Measurements from ENCODE around the gene TNFRSF1B. TPM values are rescaled to one million over a fixed set of nuclear protein-coding genes. Genes with fewer than 3 reads are reported as not detected.
A peak's percentile ranks its signal among the peaks of the same experiment; 100 is the strongest.

The TNFRSF1B gene
- total RNA-seq, 1 donor from 2014 or later = 14.8 TPM

- DNase-seq (ENCODE audit: low read depth in 2 of 2) = no peak
Measured at GRCh38 chr1:12174924-12175810, 8.4 kb downstream of the TNFRSF1B start.

DNA sequence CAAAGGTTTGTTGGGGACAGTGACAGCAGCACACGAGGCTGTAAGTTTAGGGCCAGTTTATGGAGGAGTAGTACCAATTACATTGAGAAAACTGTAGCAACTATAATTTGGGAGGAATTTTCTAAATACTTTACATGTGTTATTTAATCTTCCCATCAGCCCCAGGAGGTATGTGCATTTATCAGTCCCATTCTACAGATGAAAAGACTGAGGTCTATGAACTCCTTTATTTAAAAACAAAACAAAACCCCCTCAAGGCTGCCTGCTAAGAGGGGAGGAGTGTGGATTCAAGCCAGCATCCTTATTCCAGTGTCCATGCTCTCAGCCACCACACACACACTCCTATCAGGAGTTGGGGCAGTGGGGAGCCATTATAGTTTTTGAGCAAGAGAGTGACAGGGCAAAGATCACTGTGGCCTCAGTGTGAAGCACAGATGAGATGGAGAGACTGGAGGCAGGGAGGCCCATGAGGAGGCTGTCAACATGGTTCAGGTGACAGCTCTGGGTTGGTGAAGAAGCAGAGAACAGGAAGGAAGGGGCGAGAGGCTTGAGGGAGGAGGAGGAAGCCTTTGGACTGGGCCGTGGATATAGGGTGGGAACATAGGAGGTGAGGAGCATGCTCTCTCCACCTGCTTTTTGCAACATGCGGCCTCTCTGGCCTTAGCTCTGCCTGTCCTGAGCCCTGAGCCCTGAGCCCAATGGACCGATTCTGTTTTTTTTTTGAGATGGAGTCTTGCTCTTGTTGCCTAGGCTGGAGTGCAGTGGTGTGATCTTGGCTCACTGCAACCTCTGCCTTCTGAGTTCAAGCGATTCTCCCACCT, 9.7 kb downstream of the TNFRSF1B start:
- no peak for DNase-seq (ENCODE audit: low read depth in 2 of 2)

DNA sequence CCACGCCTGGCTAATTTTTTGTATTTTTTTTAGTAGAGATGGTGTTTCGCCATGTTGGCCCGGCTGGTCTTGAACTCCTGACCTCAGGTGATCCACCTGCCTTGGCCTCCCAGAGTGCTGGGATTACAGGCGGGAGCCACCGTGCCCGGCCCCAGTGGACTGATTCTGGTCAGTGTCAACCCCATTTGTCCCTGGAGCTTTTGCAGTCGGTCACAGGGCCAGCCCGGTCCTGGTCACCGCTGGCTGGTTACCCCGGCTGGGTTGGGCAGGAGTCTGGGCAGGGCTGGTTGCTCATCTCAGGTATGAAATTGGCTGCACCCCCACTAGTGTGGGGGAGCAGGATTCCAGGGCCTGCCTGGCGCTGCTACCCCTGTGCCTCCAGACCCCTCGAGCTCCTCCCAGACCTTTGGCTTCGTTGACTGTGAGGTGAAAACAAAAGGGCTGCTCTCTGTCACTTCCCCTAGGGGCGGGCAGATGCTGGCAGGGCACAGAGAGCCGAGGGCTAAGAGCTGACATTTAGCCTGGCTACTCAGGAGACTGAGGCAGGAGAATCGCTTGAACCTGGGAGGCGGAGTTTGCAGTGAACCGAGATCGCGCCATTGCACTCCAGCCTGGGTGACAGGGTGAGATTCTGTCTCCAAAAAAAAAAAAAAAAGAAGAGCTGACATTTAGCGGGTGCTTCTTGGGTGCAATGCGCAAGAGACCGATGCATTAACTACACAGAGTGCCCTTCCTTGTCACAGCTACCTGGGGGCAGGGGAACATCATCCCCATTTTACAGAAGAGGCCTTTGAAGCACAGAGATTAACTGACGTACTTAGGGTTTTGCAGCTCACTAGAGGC, 10.6 kb downstream of the TNFRSF1B start:
- DNase-seq (ENCODE audit: low read depth in 2 of 2) = no peak

GRCh38 chr1:12177999-12178441, 11.2 kb downstream of the TNFRSF1B start:
- DNase-seq (ENCODE audit: low read depth in 2 of 2) = peak; percentile 79 to 92

DNA sequence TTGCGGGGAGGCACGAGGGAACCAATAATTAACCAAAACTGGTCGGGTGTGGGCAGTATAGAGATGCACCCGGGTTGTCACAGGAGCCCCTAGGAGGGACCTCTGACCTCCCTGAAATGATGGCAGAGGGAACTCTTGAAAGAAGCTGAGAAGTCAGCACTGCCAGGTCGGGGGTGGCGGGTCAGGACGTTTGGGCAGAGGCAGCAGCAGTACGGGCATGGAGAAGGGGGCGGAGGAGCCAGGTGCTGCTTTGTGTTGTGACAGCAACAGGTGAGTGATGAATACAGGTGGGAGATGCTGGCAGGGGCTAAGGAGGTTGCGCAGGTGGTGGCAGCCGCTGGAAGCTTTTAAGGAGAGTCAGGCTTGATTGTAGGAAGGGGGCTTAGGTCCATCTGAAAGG, 11.7 kb downstream of the TNFRSF1B start:
- DNase-seq (ENCODE audit: low read depth in 2 of 2) = no peak

DNA sequence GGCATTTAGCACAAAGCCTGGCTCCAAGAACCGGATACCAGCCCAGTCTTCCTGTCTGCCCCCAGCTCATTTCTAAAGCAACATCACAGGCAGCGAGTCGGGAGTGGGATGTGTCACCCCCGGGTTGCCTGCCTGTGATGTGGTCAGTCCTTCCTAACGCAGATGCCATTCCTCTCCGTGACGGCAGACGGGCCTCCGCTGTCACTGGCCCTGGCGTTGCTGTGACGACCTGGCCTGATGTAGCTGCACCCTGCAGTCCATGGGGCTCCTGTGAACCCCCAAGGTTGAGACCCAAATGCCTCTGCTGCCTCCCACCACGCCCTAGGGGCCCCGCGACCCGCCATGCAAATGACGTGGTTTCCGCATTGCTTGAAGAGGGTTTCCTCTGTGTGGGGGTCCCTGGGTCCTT, 12.3 kb downstream of the TNFRSF1B start:
- DNase-seq (ENCODE audit: low read depth in 2 of 2) = peak; percentile 51 to 89

GRCh38 chr1:12179676-12180075, 12.9 kb downstream of the TNFRSF1B start:
- no peak for DNase-seq (ENCODE audit: low read depth in 2 of 2)

DNA sequence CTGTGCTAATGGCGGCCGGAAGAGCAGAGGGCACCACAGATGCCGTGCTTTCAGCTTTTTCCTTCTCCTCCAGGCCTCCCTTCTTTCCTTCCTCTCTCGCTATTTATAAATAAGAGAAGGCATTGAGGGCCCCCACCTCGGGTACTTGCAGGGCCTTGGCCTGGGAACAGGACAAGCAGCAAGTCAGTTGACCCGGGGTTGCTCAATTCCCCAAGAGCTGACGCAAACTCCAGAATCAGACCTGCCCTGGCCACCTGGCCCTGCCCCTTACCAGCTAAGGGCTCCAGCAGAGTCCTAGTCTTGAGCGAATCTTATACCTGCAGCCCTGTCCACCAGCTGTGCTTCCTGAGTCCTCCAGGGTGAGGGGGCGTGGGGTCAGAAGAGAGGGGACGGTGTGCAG, 13.5 kb downstream of the TNFRSF1B start:
- no peak for DNase-seq (ENCODE audit: low read depth in 2 of 2)

GRCh38 chr1:12180903-12181302, 14.1 kb downstream of the TNFRSF1B start:
- no peak for DNase-seq (ENCODE audit: low read depth in 2 of 2)

DNA sequence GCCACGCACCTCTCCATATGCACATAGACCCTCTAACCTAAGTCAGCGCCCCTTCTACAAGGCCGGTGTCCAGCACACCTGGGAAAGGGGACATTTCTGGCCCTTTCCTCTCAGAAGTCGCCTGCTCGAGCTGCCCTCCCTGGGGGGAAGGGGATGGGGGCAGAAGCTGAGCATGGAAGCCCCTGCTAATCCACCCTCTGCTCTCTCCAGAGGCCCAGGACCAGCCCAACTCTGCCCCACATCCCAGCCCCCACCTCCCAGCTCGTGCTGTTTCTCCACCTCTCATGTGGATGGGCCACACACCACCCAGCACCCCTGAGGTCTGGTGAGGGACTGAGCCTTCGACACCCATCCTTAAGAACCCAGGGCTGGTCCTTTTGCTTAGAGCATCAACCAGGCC, 14.8 kb downstream of the TNFRSF1B start:
- DNase-seq (ENCODE audit: low read depth in 2 of 2) = no peak

GRCh38 chr1:12182410-12182984, 15.7 kb downstream of the TNFRSF1B start:
- DNase-seq (ENCODE audit: low read depth in 2 of 2) = no peak

DNA sequence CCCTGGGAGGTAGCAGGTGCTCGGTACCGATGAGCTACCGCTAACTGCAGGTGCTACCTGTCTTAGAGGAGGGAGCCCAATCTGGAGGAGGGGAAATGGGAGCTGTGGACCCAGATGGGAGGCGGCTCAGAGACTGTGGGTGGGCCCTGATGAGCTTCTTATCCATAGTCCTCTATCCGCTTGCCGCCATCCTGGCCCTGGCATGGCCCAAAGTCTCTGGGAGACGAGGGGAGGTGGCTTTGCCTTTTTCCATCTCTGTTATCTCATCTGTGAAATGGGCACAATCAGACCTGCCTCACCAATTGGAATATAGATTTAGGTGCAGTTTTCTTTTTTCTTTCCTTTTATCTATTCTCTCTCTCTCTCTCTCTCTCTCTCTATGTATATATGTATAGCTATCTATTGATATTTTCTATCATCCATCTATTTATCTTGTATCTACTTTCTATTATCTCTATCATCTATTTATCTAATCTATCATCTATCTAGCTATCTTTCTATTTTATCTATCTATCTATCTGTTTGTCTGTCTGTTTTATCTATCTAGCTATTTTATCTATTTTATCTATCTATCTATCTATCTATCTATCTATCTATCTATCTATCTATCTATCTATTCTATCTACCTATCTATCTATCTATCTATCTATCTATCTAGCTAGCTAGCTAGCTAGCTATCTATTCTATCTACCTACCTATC, 16.5 kb downstream of the TNFRSF1B start:
- DNase-seq (ENCODE audit: low read depth in 2 of 2) = no peak

DNA sequence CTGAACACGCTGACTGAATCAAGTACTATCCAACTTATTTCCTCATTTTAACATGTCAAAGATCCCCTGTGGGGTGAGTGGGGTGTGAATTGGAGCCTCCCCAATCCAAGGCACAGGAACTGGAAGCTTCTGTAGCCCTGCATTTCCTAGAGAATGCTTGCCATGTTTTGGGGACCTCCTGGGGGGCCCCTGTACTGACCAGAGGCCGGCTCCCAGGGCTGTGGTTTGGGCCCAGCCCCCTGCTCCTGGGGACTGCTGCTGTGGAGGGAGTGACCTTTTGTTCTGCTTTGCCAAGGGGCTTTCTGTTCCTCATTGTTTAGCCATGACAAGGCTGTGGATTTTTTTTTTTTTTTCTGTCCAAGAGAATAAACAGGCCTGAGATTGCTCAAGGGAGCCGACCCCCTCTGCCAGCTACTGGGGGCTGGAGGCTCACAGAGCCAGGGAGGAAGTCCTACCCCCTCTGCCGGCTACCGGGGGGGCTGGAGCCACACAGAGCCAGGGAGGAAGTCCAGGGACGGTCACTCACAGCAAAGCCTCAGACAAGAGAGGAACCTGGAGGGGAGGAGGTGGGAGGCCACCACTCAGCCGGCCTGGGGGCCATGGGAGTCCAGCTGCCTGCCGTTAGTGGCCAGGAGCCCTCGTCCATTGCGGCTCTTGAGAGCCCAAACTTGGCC, 17.4 kb downstream of the TNFRSF1B start:
- peak in 1 of 2 donors; percentile 87 for DNase-seq (ENCODE audit: low read depth in 2 of 2)

DNA sequence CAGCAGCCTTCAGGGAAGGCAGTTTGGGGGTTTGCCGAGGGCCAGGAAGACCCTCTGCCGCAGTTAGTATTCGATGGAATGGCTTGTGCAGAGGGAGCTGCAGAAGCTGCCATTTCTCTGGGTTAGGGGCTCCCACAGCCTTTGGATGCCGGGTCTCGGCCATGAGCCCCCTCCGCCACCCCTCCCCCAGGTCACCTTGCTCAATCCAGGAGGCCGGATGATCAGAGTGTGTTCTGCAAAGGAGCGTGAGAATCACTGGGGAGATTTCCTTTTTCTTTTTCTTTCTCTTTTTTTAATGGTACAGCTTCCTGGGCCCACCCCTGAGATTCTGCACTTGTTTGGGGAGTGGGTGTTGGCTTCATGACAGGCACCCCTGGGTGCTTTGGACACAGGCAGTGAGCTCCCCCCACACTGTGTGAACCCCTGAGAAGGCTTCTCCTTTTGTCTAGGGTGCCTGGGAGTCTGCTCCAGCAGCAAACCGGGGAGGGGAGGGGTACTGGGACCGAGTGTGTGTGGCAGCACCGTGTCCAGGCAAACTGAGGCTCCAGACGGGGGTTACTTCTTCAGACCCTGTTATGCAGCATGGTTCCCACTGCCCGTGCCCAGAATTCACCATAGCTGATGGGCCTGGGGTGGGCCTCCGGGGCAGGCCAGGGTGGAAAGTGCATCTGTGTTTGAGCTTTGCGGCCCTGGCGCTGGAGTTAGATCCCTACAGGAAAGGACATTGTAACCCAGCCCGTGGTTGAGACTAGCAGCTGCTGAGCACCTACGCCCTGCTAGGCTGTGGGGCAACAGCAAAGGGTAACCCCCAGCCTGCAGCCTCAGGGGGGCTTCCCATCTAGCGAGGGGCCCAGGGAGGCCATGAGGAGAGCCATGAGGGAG, 18.5 kb downstream of the TNFRSF1B start:
- no peak for DNase-seq (ENCODE audit: low read depth in 2 of 2)

- no peak for DNase-seq (ENCODE audit: low read depth in 2 of 2)
Measured at GRCh38 chr1:12185918-12186678, 19.3 kb downstream of the TNFRSF1B start.

- DNase-seq (ENCODE audit: low read depth in 2 of 2) = no peak
Measured at GRCh38 chr1:12186679-12186985, 19.8 kb downstream of the TNFRSF1B start.

- DNase-seq (ENCODE audit: low read depth in 2 of 2) = no peak
Measured at GRCh38 chr1:12188115-12188514, 21.3 kb downstream of the TNFRSF1B start.

DNA sequence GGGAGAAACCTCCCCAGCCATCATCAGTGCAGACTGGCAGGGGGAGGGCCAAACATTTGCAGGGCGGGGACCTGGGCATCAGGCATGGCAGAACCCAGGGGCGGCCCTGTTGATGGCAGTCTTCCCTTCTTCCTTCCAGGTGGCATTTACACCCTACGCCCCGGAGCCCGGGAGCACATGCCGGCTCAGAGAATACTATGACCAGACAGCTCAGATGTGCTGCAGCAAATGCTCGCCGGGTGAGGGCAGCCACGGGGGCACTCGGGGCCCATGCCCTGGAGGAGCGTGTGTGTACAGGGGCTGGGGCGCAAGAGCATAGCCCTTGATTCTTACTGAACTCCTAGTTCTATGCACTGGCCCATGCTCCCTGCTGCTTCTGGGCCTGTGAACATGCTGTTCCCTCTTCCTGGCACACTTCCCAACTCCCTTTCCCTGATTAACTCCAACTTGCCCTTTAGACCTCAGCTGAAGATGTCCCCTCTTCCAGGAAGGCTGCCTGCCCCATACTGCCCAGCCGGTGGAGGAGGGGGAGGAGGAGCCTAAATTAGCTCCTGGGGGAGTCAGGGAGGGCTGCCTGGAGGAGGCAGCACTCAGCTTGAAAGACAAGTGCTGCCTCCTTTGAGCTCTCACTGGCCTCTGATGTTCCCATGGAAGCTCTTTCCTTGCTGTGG, 22.0 kb downstream of the TNFRSF1B start:
- DNase-seq (ENCODE audit: low read depth in 2 of 2) = no peak
